Liver (tissue), 9 donors: ENCODE measurements around the gene PDRG1. TPM values are rescaled to one million over a fixed set of nuclear protein-coding genes. Genes with fewer than 3 reads are reported as not detected.

Experiments used
- DNase-seq: peaks from one replicate; pipeline ENCODE4 v3.0.0-alpha.2; 2017; ENCODE audit warnings: low spot score
- H3K27ac ChIP-seq, 2 donors: one replicate each; pipeline ENCODE4 v1.7.0; 2013; ENCODE audit warnings: inconsistent platforms in 2 of 2, low read length in 2 of 2, control low read depth in 1 of 2, low read depth in 1 of 2, mild to moderate bottlenecking in 1 of 2
- H3K27me3 ChIP-seq, 4 donors: one replicate each; pipeline versions ENCODE4 v1.6.1 to v1.7.0; 2013; ENCODE audit warnings: low read length in 3 of 4, inconsistent platforms in 1 of 4, mild to moderate bottlenecking in 1 of 4, moderate library complexity in 1 of 4; ENCODE audit not compliant: control insufficient read depth in 4 of 4, insufficient read depth in 4 of 4
- H3K36me3 ChIP-seq, 4 donors: one replicate each; pipeline versions ENCODE4 v1.6.1 to v1.7.0; 2013; ENCODE audit warnings: low read length in 3 of 4, mild to moderate bottlenecking in 3 of 4, low read depth in 1 of 4, moderate library complexity in 1 of 4; ENCODE audit not compliant: control insufficient read depth in 4 of 4, insufficient read depth in 3 of 4
- H3K4me1 ChIP-seq, 4 donors: one replicate each; pipeline versions ENCODE4 v1.6.1 to v1.7.0; 2013; ENCODE audit warnings: low read length in 3 of 4, mild to moderate bottlenecking in 3 of 4, moderate library complexity in 1 of 4; ENCODE audit not compliant: control insufficient read depth in 4 of 4, insufficient read depth in 4 of 4
- H3K4me3 ChIP-seq, 3 donors: one replicate each; pipeline versions ENCODE4 v1.6.1 to v1.7.0; 2013; ENCODE audit warnings: low read length in 3 of 3, control low read depth in 1 of 3, low read depth in 1 of 3, mild to moderate bottlenecking in 1 of 3
- H3K9ac ChIP-seq, 2 donors: one replicate each; pipeline ENCODE4 v1.7.0; 2013; ENCODE audit warnings: low read length in 2 of 2, mild to moderate bottlenecking in 2 of 2, moderate library complexity in 2 of 2, control low read depth in 1 of 2, low read depth in 1 of 2
- H3K9me3 ChIP-seq, 4 donors: one replicate each; pipeline versions ENCODE4 v1.6.1 to v1.7.0; 2013; ENCODE audit warnings: low read length in 3 of 4; ENCODE audit not compliant: control insufficient read depth in 4 of 4
- EGR1 ChIP-seq, 2 donors: IDR thresholded peaks; 2 replicates each; pipeline ENCODE4 v1.6.1; 2016 to 2018; ENCODE audit warnings: antibody characterized with exemption in 2 of 2, low read depth in 2 of 2
- FOXA2 ChIP-seq: IDR thresholded peaks from 2 replicates; pipeline ENCODE4 v1.6.1; 2016; ENCODE audit warnings: antibody characterized with exemption
- GABPA ChIP-seq, 2 donors: IDR thresholded peaks in 1 of 2; conservative IDR thresholded peaks in 1 of 2; 2 replicates each; pipeline ENCODE4 v1.6.1; 2016; ENCODE audit warnings: antibody characterized with exemption in 2 of 2, mild to moderate bottlenecking in 1 of 2, moderate library complexity in 1 of 2
- HNF4A ChIP-seq, 2 donors: conservative IDR thresholded peaks; 2 replicates each; pipeline ENCODE4 v1.6.1; 2016; ENCODE audit warnings: antibody characterized with exemption in 2 of 2, mild to moderate bottlenecking in 2 of 2
- HNF4G ChIP-seq: IDR thresholded peaks from 2 replicates; pipeline ENCODE4 v1.6.1; 2016; ENCODE audit warnings: antibody characterized with exemption
- NR2F2 ChIP-seq: IDR thresholded peaks from 2 replicates; pipeline ENCODE4 v1.6.1; 2016; ENCODE audit warnings: antibody characterized with exemption
- RAD21 ChIP-seq, 2 donors: IDR thresholded peaks; 2 replicates each; pipeline ENCODE4 v1.6.1; 2016; ENCODE audit warnings: antibody characterized with exemption in 2 of 2, mild to moderate bottlenecking in 2 of 2
- RXRA ChIP-seq, 2 donors: IDR thresholded peaks; 2 replicates each; pipeline ENCODE4 v1.6.1; 2017 to 2018; ENCODE audit warnings: antibody characterized with exemption in 2 of 2, mild to moderate bottlenecking in 1 of 2
- SP1 ChIP-seq: IDR thresholded peaks from 2 replicates; pipeline ENCODE4 v1.6.1; 2018; ENCODE audit warnings: antibody characterized with exemption, mild to moderate bottlenecking
- TAF1 ChIP-seq: conservative IDR thresholded peaks from 2 replicates; pipeline ENCODE4 v1.6.1; 2016; ENCODE audit warnings: antibody characterized with exemption, mild to moderate bottlenecking
- YY1 ChIP-seq: IDR thresholded peaks from 2 replicates; pipeline ENCODE4 v1.6.1; 2016; ENCODE audit warnings: antibody characterized with exemption, mild to moderate bottlenecking
- WGBS: extraction: QIAGEN DNeasy Blood & Tissue Kit; methylation state at CpG from one replicate; pipeline ENCODE4 v1.1.7; 2013; 5-methylcytosine and 5-hydroxymethylcytosine counted together
- polyA plus RNA-seq, 2 donors: library from polyadenylated mRNA; stranded (reverse) in 1 of 2; unstranded in 1 of 2; fragments of 200-250 nt in 1 of 2; fragments of >200 nt in 1 of 2; fragmentation: Nextera tagmentation in 1 of 2; extraction: Ambion mirVana in 1 of 2; gene quantifications; one replicate each; pipeline versions ENCODE4 v1.2.1 to v1.2.3, GENCODE V29; 2013 to 2015
- total RNA-seq, 2 donors: library from RNA; depleted of rRNA; stranded (reverse); fragments of >200 nt; gene quantifications; one replicate each; pipeline ENCODE4 v1.2.3, GENCODE V29; 2014
- TF ChIP-seq, protein P1 (sequence below): IDR thresholded peaks from 2 replicates; pipeline ENCODE4 v1.6.1; 2016; ENCODE audit warnings: antibody characterized with exemption, mild to moderate bottlenecking
- TF ChIP-seq, protein P2 (sequence below): fragments of 150-350 bp; IDR thresholded peaks from 2 replicates; pipeline ENCODE4 v1.5.1; 2017; ENCODE audit warnings: improper control_type of control experiment, low read depth, low read length; ENCODE audit not compliant: missing input control
- TF ChIP-seq, protein P3 (sequence below): IDR thresholded peaks from 2 replicates; pipeline ENCODE4 v1.6.1; 2016; ENCODE audit warnings: antibody characterized with exemption
- TF ChIP-seq, protein P4 (sequence below): IDR thresholded peaks from 2 replicates; pipeline ENCODE4 v1.6.1; 2016; ENCODE audit warnings: antibody characterized with exemption
- donor health status: healthy.
- donor health status: healthy.
- donor health status: healthy.
- donor health status: healthy.
- donor health status: healthy.

Gene PDRG1
- 1 to 10 TPM; 2.2 to 3.4 TPM for total RNA-seq
- polyA plus RNA-seq, result 1 to 10 TPM; 3.8 to 8.0 TPM

DNA sequence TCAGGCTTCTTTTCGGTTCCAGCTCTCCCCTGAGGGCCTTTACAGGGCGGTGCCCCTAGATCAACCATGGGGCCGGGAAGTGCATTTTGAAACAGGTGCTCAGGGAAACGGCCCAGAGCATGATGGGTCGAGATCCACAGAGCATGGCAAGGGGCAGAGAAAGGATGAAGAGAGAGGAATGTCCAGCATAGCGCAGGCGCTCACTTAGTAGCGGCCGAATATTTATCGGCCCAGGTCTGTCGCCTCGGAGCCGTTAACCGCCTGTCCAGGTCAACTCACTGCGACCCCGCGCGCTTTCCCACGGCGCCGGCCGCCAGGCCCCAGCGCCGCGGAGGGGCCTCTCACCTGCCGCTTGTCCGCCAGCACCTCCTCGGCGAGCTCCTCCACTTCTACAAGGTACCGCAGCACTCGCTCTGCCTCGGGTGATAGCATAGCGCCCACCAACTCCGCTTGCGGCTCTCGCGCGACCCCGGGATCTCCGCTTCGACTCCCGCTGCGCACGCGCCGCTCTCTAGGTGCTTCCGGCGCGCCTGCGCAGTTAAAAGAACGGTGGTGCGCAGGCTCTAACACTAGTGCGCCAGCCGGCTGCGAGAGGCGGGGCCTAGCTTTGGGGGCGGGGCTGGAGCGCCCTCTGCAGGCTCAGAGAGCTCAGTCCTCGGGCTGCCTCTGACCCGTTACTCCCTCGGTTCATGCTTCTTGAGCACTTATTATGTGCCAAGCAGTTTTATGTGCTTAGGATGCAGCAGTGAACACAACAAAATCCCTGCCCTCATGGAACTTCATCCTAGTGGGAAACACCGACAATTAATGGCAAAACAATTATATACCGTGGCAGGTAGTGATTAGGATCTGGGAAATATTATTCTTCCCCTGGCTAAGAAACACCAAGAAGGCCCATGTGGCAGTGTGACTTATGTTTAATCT, at the start of gene PDRG1:
Gene PDRG1 (minus strand): TSS at position 517 of the 924 bp plus-strand sequence. CDS start 85 bp downstream, at position 432.
- peaks cover 4 to 14% (median 10%) of the 10 kb centered on the region in 4 donors for H3K4me1 ChIP-seq
- TF ChIP-seq, protein P1, sequence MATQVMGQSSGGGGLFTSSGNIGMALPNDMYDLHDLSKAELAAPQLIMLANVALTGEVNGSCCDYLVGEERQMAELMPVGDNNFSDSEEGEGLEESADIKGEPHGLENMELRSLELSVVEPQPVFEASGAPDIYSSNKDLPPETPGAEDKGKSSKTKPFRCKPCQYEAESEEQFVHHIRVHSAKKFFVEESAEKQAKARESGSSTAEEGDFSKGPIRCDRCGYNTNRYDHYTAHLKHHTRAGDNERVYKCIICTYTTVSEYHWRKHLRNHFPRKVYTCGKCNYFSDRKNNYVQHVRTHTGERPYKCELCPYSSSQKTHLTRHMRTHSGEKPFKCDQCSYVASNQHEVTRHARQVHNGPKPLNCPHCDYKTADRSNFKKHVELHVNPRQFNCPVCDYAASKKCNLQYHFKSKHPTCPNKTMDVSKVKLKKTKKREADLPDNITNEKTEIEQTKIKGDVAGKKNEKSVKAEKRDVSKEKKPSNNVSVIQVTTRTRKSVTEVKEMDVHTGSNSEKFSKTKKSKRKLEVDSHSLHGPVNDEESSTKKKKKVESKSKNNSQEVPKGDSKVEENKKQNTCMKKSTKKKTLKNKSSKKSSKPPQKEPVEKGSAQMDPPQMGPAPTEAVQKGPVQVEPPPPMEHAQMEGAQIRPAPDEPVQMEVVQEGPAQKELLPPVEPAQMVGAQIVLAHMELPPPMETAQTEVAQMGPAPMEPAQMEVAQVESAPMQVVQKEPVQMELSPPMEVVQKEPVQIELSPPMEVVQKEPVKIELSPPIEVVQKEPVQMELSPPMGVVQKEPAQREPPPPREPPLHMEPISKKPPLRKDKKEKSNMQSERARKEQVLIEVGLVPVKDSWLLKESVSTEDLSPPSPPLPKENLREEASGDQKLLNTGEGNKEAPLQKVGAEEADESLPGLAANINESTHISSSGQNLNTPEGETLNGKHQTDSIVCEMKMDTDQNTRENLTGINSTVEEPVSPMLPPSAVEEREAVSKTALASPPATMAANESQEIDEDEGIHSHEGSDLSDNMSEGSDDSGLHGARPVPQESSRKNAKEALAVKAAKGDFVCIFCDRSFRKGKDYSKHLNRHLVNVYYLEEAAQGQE, result no peak
- TF ChIP-seq GABPA (IDR thresholded peaks at IDR 0.05 in 1 of 2, conservative IDR thresholded peaks at IDR 0.05 in 1 of 2) (peak in 1 of 2 donors; percentile 78), RAD21 (IDR thresholded peaks at IDR 0.05) (peak; percentile 87 to 88), YY1 (peak; percentile 54), EGR1 (IDR thresholded peaks at IDR 0.05; ENCODE audit: low read depth in 2 of 2) (no peak), NR2F2 (peak; percentile 40), RXRA (IDR thresholded peaks at IDR 0.05) (peak; percentile 31 to 69), SP1 (peak; percentile 56), TAF1 (no peak)
- TF ChIP-seq, protein P2, sequence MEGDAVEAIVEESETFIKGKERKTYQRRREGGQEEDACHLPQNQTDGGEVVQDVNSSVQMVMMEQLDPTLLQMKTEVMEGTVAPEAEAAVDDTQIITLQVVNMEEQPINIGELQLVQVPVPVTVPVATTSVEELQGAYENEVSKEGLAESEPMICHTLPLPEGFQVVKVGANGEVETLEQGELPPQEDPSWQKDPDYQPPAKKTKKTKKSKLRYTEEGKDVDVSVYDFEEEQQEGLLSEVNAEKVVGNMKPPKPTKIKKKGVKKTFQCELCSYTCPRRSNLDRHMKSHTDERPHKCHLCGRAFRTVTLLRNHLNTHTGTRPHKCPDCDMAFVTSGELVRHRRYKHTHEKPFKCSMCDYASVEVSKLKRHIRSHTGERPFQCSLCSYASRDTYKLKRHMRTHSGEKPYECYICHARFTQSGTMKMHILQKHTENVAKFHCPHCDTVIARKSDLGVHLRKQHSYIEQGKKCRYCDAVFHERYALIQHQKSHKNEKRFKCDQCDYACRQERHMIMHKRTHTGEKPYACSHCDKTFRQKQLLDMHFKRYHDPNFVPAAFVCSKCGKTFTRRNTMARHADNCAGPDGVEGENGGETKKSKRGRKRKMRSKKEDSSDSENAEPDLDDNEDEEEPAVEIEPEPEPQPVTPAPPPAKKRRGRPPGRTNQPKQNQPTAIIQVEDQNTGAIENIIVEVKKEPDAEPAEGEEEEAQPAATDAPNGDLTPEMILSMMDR, result peak; percentile 86
- TF ChIP-seq, protein P3, sequence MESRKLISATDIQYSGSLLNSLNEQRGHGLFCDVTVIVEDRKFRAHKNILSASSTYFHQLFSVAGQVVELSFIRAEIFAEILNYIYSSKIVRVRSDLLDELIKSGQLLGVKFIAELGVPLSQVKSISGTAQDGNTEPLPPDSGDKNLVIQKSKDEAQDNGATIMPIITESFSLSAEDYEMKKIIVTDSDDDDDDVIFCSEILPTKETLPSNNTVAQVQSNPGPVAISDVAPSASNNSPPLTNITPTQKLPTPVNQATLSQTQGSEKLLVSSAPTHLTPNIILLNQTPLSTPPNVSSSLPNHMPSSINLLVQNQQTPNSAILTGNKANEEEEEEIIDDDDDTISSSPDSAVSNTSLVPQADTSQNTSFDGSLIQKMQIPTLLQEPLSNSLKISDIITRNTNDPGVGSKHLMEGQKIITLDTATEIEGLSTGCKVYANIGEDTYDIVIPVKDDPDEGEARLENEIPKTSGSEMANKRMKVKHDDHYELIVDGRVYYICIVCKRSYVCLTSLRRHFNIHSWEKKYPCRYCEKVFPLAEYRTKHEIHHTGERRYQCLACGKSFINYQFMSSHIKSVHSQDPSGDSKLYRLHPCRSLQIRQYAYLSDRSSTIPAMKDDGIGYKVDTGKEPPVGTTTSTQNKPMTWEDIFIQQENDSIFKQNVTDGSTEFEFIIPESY, result peak; percentile 98
- peak within 1 kb of the TSS; percentile 51 to 60 for H3K27ac ChIP-seq
- H3K4me3 ChIP-seq, result peak within 1 kb of the TSS; percentile 87 to 99 (median 94)
- no peaks in the 10 kb centered on the region for H3K9me3 ChIP-seq
- H3K27me3 ChIP-seq, result no peaks in the 10 kb centered on the region
- peak; percentile 98 for DNase-seq
- WGBS, result under 1% methylated on average over 63 of the region's 63 CpGs
- H3K9ac ChIP-seq, result peak within 1 kb of the TSS; percentile 85 to 94
- H3K36me3 ChIP-seq, result peaks cover 3 to 27% (median 23%) of the 10 kb centered on the region in 4 donors

DNA sequence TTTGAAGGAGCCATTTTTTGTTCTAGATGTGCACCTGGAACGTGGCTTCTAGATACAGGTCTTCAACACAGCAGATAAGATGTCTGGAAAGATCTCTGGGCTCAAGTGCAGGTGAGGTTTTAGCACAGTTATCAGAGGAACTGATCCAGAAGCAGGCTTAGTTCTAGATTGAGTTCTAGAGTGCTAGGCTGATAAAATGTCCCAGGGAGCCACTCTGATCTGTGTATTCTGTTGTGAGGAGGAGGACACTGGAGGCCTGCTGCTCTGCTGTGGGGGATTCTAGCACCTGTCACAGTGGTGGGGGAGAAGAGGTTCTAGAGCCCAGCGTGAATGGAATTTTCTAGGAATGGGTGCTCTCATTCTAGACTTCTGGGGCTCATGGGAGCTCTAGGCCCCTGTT, 46.4 kb upstream of the PDRG1 start:
- 63% methylated on average over 2 of the region's 2 CpGs for WGBS
- Histone ChIP-seq H3K4me1 (peaks cover 0 to 2% (median 0%) of the 10 kb centered on the region in 4 donors), H3K36me3 (no peaks in the 10 kb centered on the region), H3K9ac (no peak overlapping the region), H3K4me3 (no peak overlapping the region), H3K27ac (no peak overlapping the region), H3K9me3 (no peaks in the 10 kb centered on the region), H3K27me3 (peaks cover 0 to 2% (median 0%) of the 10 kb centered on the region in 4 donors)
- DNase-seq, result no peak
- TF ChIP-seq EGR1 (IDR thresholded peaks at IDR 0.05; ENCODE audit: low read depth in 2 of 2), result no peak
- no peak for TF ChIP-seq NR2F2
- TF ChIP-seq FOXA2, result no peak
- no peak for TF ChIP-seq HNF4A (conservative IDR thresholded peaks at IDR 0.05)
- TF ChIP-seq, protein P4, sequence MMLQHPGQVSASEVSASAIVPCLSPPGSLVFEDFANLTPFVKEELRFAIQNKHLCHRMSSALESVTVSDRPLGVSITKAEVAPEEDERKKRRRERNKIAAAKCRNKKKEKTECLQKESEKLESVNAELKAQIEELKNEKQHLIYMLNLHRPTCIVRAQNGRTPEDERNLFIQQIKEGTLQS, result no peak
- TF ChIP-seq HNF4G, result no peak
- TF ChIP-seq, protein P3, result no peak
- TF ChIP-seq RAD21 (IDR thresholded peaks at IDR 0.05), result no peak
- no peak for TF ChIP-seq YY1
